HG02970 (cell line): ENCODE data around the gene EFCAB12.

Experiments
- ATAC-seq: cut with Tn5 transposase; IDR thresholded peaks from one replicate; pipeline ENCODE4 v1.9.1; 2021; ENCODE audit warnings: mild to moderate bottlenecking, moderate library complexity, moderate number of reproducible peaks; ENCODE audit not compliant: unreplicated experiment, low FRiP score

The EFCAB12 gene

GRCh38 chr3:129446926-129447325 is 18.5 kb upstream of the EFCAB12 start:
- no peak for ATAC-seq

DNA sequence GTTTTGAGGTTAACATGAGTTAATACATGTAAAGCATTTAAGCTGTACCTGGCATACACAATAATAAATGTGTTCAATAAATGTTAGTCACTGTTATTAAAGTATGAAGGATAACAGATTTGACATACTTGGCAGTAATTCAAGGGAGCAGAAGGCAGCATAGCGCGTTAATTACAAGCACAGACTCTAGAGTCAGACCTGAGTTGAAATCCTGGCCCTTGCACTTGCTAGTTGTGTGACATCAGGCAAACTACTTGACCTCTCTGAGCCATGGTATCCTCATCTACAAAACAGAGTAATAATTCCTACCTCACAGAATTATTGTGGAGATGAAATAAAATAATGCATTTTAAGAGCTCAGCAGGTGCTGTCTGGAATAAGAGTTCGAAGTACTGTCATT is 17.0 kb upstream of the EFCAB12 start:
- ATAC-seq, result no peak

DNA sequence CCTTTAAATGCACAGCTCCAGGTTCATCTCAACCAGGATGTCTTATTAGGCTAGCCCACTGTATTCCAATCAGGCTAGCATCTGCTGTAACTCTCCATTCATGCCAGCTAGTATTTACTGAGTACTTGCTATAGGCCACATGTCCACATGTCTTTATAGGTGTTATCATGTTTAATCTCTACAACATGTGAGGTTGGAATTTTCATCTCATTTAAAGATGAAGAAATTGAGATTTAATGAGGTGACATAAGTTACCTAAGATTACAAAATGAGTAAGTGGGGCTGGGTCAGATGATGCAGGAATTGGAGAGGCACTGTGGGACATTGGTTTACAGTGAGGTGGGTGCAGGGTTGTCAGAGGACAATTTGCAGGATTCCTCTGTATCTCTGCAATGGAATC is 14.5 kb upstream of the EFCAB12 start:
- ATAC-seq, result no peak

GRCh38 chr3:129442486-129442885 is 14.1 kb upstream of the EFCAB12 start:
- no peak for ATAC-seq

GRCh38 chr3:129441782-129442181 is 13.3 kb upstream of the EFCAB12 start:
- ATAC-seq, result no peak

DNA sequence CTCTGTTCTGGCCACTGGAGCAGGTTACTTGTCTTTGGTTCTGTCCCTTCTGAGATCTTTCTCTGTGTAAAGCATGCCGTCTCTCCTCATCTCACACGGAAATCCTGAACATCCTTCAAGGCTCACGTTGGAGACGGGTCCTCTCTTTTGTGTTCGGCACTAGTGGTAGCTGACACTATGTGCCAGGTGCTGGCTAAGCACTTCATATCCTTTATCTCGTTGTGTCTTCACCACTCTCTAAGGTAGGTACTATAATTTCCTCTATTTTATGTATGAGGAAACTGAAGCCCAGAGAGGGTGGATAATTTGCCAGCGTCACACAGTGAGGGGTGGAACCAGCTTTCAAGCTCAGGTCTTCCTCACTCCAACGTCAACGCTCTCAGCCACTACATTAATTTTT is 12.8 kb upstream of the EFCAB12 start:
- ATAC-seq, result no peak

GRCh38 chr3:129440618-129441190 is 12.3 kb upstream of the EFCAB12 start:
- ATAC-seq, result no peak

DNA sequence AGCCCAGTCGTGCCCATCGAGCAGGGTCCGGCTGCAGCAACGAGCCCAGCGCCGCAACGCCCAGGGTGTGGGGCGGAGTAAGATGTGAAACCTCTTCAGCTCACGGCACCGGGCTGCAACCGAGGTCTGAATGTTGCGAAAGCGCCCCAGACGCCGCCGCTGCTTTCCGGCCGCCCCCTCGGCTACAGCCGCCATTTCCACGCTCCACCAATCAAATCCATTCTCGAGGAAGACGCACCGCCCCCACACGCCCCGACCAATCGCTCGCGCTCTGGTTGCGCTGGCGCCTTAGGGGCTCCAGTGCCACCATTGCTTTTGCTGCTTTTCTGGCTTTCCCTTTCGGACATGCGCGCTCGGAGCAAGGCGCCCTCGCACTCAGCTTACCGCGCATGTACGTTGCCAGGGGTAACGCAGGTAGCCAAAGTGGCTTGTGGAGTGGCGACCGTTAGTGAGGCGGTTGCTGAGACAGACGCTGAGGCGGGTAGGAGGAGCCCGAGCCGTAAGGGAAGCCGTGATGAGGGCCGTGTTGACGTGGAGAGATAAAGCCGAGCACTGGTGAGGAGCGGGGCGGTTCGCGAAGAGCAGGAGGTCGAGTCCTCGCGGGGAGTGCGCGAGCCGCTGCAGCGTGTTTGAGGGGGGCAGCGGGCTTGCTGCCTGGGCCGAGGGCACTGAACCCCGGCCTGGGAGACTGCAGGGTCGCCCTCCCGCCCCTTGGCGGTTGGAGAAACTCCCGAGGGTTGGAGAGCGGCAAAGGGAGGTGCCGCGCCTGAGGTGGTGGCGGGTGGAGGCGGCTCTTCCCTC is 11.6 kb upstream of the EFCAB12 start, which contains the start of the genes IFT122 and MBD4:
IFT122 (plus strand) TSS at position 408 of the 801 bp plus-strand sequence; CDS start at position 515, 107 bp downstream.
MBD4 (minus strand) TSS at position 132 of the 801 bp plus-strand sequence; CDS start at position 17, 115 bp downstream.
- ATAC-seq, result peak; percentile 87

DNA sequence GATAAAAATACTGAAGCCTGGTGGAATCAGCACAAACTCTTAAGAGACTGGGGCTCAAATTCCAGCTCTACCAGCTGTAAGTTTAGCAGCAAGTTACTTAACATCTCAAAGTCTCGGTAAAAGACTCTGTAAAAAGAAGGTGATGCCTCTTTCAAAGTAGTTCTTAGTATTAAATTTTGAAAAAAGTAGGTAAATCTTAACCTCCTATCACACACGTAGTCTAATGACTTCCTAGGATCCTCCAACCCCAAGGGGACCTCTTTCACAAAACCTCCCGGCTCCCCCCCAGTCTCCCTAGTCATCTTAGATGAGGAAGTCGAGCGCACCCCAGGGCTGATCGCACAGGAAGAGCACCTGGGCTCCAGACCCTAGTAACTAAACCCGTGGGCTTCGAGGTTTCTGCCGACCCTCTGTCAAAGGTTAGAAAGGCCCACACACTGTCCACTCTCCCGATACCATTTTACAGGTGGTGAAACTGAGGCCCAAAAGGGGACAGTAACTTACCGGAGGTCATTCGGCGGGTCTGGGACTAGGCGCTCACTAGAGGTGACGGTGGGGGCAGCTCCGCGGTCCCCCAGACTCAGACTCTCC is 10.9 kb upstream of the EFCAB12 start:
- peak; percentile 13 for ATAC-seq

DNA sequence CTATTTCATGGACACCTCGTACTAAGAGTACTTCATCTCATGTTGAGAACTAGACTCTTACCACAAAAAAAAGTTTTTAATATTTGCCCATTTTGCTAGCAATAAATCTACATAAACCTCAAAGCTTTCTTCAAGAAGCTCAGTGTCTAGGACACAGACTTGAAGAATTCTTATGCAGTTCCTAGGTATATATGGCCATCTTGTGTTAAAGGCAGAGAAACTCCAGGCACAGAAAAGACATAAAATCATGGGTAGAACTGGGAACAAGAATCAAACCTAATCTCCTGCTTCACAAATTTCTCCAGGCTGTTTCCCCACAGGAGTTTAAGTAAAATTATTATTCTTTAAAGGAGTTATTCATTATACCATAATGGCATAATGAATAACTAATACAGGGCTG is 6.9 kb upstream of the EFCAB12 start:
- no peak for ATAC-seq

DNA sequence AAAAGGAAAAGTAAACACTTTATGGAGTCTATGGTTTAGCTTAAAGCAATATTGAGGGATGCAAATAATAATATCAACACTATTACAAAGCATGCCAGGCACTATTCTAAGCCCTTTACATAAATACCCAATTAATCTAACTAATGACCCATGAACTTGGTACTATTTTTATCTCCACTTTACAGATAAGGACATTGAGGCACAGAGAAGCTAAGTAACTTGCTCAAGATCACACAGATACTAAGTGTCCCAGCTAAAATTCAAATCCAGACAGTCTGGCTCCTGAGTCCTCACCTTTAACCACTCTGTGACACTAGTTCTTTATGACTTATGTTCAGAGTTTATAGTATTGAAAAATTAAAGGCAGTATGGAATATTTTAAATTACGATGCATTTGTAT is 5.7 kb upstream of the EFCAB12 start:
- ATAC-seq, result no peak

DNA sequence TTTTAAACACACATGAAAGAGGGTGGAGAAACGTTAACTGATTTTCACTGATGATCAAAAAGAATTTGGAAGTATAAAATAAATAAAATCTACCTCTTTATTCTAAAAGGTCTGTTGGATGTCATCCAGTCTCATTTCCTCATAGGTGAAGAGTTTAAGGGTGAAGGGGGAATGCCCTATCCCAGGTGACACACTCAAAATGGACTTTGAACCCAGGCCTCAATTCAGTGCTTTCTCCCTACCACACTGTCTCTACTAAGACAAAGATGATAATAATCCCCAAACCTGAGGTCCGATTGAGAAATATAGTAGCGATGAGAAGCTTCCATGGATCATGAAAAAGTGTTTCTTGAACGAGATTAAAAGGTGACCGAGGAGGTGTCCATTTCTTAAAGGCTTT is 5.1 kb upstream of the EFCAB12 start:
- ATAC-seq, result no peak

GRCh38 chr3:129432671-129433070 is 4.2 kb upstream of the EFCAB12 start:
- ATAC-seq, result no peak

DNA sequence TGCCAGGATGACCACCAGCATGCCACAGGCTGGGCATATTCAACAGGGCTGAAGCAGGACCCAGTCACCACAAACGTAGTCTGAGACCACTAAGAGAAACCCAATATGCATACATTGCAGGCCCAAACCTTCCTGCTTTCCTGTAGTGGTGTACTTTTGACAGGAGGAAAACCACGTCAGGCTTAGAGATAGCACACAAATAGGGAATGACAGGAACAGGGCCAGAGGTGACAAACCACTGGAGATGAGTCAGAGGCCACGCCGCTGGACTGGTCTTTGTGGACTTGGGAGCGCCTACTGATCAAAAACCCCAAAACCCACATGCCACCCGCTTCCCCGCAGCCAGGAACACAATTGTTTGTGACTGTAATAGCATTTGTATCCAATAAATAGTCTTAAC is 3.6 kb upstream of the EFCAB12 start:
- no peak for ATAC-seq

GRCh38 chr3:129429602-129430001 is 1.2 kb upstream of the EFCAB12 start:
- ATAC-seq, result no peak

DNA sequence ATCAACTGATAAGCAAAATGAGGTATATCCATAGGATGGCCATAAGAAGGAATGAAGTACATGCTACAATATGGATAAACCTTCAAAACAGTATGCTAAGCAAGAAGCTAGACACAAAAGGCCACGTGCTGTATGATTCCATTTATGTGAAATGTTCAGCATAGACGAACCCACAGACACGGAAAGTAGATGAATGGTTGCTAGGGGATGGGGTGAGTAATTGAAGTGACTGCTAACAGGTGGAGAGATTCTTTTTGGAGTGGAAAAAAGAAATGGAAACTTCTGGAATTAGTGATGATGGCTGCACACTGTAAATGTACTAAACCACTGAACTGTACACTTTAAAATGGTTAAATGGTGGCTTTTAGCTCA is 630 bp upstream of the EFCAB12 start:
- no peak for ATAC-seq

GRCh38 chr3:129428007-129428375 is 445 bp downstream of the EFCAB12 start:
- no peak for ATAC-seq

DNA sequence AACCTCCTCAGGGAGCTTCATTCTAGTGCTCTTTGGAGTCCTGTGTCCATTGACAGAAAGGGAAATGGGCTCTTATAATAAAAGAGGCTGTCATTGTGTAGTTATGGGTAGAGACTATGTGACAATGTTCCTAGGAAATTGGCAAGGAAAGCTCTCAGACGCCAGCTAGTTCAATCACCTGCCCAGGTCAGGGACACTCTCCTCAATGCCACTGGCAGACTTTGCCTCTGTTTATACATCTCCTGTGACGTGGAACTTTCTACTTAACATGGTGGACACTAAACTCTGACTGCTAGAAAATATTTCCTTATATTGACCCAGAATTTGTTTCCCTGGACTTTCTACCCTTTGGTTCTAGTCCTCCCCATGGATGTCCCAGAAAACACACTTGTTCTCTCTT is 2.8 kb downstream of the EFCAB12 start:
- ATAC-seq, result no peak

DNA sequence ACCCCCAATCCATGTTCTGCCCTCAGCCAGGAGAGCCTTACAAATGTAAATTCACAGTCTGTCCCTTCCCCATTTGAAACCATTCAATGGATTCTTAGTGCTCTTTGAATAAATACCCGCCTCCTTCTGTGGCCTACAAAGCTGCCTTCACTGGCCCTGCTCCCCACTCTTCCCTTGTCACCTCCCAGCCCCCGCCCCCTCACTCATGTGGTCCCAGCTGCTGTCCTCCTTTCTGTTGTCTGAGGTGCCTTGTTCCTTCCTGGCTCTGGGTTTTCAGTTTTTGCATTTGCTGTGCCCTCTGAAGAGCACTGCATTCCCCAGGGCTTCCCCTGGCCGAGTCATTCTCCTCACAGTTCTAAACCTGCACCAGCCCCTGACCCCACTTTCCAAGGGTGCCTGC is 3.2 kb downstream of the EFCAB12 start:
- no peak for ATAC-seq

DNA sequence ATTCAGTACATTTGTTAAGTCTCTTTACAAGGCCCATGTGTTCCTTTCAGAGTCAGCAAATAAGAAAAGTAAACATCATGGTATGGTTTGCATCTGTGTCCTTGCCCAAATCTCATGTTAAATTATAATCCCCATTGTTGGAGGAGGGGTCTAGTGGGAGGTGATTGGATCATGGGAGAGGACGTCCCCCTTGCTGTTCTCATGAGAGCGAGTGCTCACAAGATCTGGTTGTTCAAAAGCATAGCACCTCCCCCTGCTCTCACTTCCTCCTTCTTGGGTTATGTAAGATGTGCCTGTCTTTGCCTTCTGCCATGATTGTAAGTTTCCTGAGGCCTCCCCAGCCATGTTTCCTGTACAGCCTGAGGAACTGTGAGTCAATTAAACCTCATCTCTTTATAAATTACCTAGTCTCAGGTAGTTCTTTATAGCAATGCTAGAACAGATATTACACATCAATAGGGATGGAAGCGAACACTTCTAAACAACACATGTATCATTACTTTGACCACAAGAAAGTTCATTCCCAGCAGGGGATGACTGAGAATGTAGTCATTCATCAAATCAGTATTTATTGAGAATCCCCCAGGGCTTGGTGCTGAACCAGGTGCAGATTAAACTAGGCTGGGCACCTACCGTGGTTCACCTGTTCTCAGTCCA is 4.1 kb downstream of the EFCAB12 start:
- ATAC-seq, result no peak

GRCh38 chr3:129422897-129423296 is 5.5 kb downstream of the EFCAB12 start:
- ATAC-seq, result no peak
